ENCODE measurements around the gene SLC6A20.

SLC6A20 gene

GRCh38 chr3:45712434-45713110 is 83.8 kb downstream of the SLC6A20 start:
- DNase-seq, result no peak

- no peak for DNase-seq
These were observed 84.4 kb downstream of the SLC6A20 start for GRCh38 chr3:45711931-45712330.

- no peak for DNase-seq
These were observed 90.2 kb downstream of the SLC6A20 start for GRCh38 chr3:45705839-45706808.
